Amniotic stem cell (primary cell): ENCODE measurements around the gene MAGEA2.
"Not testable (repeated sequence)": the region's sequence is repeated elsewhere in the genome, so short reads cannot be mapped to it uniquely, and the experiment has no call there.

Experiments
- DNase-seq: peaks from one replicate; lab custom pipeline; 2025; lab: John Stamatoyannopoulos, UW

The MAGEA2 gene

GRCh38 chrX:152709173-152709572 lies 44.5 kb downstream of the MAGEA2 start, which contains the start of gene CSAG2:
Gene CSAG2, minus strand, starts transcription at chrX:152709273. Its CDS starts 161 bp downstream, at chrX:152709112.
- not testable (repeated sequence) for DNase-seq

- not testable (repeated sequence) for DNase-seq
These were observed 47.1 kb downstream of the MAGEA2 start for GRCh38 chrX:152706500-152706899.

- DNase-seq: not testable (repeated sequence)
These were observed 53.3 kb downstream of the MAGEA2 start for GRCh38 chrX:152700390-152700789.
